ENCODE results near the gene TRIM69. TPM values are rescaled to one million over a fixed set of nuclear protein-coding genes. Genes with fewer than 3 reads are reported as not detected.

The TRIM69 gene
- 4.0 to 6.5 TPM (median 5.8 TPM) in 5 replicates for total RNA-seq (2022; extraction: Qiagen RNA extraction)

GRCh38 chr15:44736181-44736765 is at the start of gene TRIM69:
TRIM69 (plus strand) TSS chr15:44736528; CDS start chr15:44736705, 177 bp downstream.

GRCh38 chr15:44711096-44711742 is 25.1 kb upstream of the TRIM69 start, which contains the start of the genes B2M and PATL2:
B2M (plus strand) TSS chr15:44711517; CDS start chr15:44711547, 30 bp downstream.
PATL2 (minus strand) TSS chr15:44711323; CDS start chr15:44676490, 34,833 bp downstream.

Other genes with a start within 250 kb of the TRIM69 start
- gene EIF3J, start 199.4 kb upstream of the TRIM69 start, total RNA-seq (2022; extraction: Qiagen RNA extraction) = 84.8 to 126 TPM (median 92.0 TPM) in 5 replicates
- 7.6 to 10.8 TPM (median 9.2 TPM) in 5 replicates for gene SPG11, start 72.9 kb upstream of the TRIM69 start, total RNA-seq (2022; extraction: Qiagen RNA extraction)
- 0.07 to 0.30 TPM (median 0.26 TPM) in 4 of 5 replicates, not detected in the other for gene PATL2, start 25.2 kb upstream of the TRIM69 start, total RNA-seq (2022; extraction: Qiagen RNA extraction)
- 399 to 485 TPM (median 437 TPM) in 5 replicates for gene B2M, start 25.0 kb upstream of the TRIM69 start, total RNA-seq (2022; extraction: Qiagen RNA extraction)
- gene TERB2, start 220.2 kb downstream of the TRIM69 start, total RNA-seq (2022; extraction: Qiagen RNA extraction) = not detected in 5 replicates

Data from A549 treated with CORT108297 at 1 μM for 4 hours (cell line).